ENCODE measurements around the gene PIP5K1B. TPM values are rescaled to one million over a fixed set of nuclear protein-coding genes. Genes with fewer than 3 reads are reported as not detected.

Gene PIP5K1B
- total and polyA plus RNA-seq, 2 donors (not counting 1 experiment from before 2014, with no cell fraction given): 11.8 to 24.1 TPM

GRCh38 chr9:68925175-68925574, 220.1 kb downstream of the PIP5K1B start:
- H3K79me2 ChIP-seq (ENCODE audit: control insufficient read depth, insufficient read depth, low read length): peaks cover 3% of the 10 kb centered on the region
- Mint-ChIP-seq H3K27ac (no peak overlapping the region), H3K4me3 (no peak overlapping the region), H3K4me1 (peaks cover 4% of the 10 kb centered on the region), H3K27me3 (no peaks in the 10 kb centered on the region), H3K9me3 (ENCODE audit: insufficient read depth) (no peaks in the 10 kb centered on the region)
- no peaks in the 10 kb centered on the region for H3K27me3 ChIP-seq (replicated peaks in 1 of 4; ENCODE audit: control extremely low read depth in 1 of 4, control insufficient read depth in 3 of 4, insufficient read depth in 4 of 4, low read length in 3 of 4)
- no peak for DNase-seq
- intact Hi-C loops (cut with micrococcal nuclease): loop anchor here (10.0 kb wide), 1 partner anchor 60 kb away; no protein-coding TSS in a partner anchor
- WGBS (ENCODE audit: insufficient coverage): 28% methylated on average over 4 of the region's 6 CpGs
- ATAC-seq (ENCODE audit: low read depth): no peak
- peaks cover 5 to 30% of the 10 kb centered on the region in 2 experiments for H3K36me3 ChIP-seq (replicated peaks in 1 of 2; ENCODE audit: control extremely low read depth in 1 of 2, control insufficient read depth in 1 of 2, extremely low read depth in 1 of 2, insufficient read depth in 2 of 2, low read length in 1 of 2)
- no peak overlapping the region for H3K27ac ChIP-seq (ENCODE audit: low read length in 2 of 2)
- TF ChIP-seq CTCF (IDR thresholded peaks at IDR 0.05): no peak
- no peak overlapping the region for H3K4me2 ChIP-seq (replicated peaks; ENCODE audit: low read depth, low read length, poor library complexity, severe bottlenecking)
- CTCF ChIA-PET: interaction anchor here (0.6 kb wide), 1 partner anchor 8 kb away, joined by 3 read pairs; no protein-coding TSS in a partner anchor
- no peak overlapping the region for H3K4me3 ChIP-seq (ENCODE audit: control extremely low read depth in 1 of 5, extremely low read depth in 1 of 5, insufficient read depth in 1 of 5, low read depth in 2 of 5, low read length in 4 of 5)
- no peaks in the 10 kb centered on the region for H3K9me3 ChIP-seq (ENCODE audit: control extremely low read depth in 1 of 3, control insufficient read depth in 2 of 3, insufficient read depth in 1 of 3, low read length in 2 of 3)
- H3K4me1 ChIP-seq (ENCODE audit: control insufficient read depth in 2 of 2, insufficient read depth in 2 of 2, low read length in 2 of 2): peaks cover under 1% of the 10 kb centered on the region in 2 donors
- no peak overlapping the region for H3K9ac ChIP-seq (ENCODE audit: low read length)
- POLR2A ChIA-PET: no interaction called here
- no peak overlapping the region for H2AFZ ChIP-seq (ENCODE audit: insufficient read depth, low read depth, low read length, poor library complexity, severe bottlenecking)
- no peaks in the 10 kb centered on the region for H4K20me1 ChIP-seq (ENCODE audit: control insufficient read depth, insufficient read depth, low read length, poor library complexity, severe bottlenecking)

DNA sequence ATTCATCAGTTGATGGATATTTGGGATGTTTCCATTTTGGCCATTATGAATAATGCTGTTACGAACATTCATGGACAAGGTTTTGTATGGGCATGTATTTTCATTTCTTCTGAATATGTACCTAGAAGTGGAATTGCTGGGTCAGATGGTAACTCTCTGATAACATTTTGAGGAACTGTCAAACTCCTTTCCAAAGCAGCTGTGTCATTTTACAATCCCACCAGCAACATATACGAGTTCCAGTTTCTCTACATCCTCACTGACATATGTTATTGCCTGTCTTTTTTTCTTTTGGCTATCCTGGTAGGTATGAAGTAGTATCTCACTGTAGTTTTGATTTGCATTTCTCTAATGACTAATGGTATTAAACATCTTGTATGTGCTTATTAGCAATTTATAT, 222.1 kb downstream of the PIP5K1B start:
- 100% methylated on average over 1 of the region's 2 CpGs for WGBS (ENCODE audit: insufficient coverage)

More for the DNA sequence above, 222.1 kb downstream of the PIP5K1B start:
- Mint-ChIP-seq H3K4me1 (peaks cover 2% of the 10 kb centered on the region), H3K9me3 (ENCODE audit: insufficient read depth) (no peaks in the 10 kb centered on the region), H3K4me3 (no peak overlapping the region), H3K27me3 (no peaks in the 10 kb centered on the region), H3K27ac (no peak overlapping the region)
- no peak overlapping the region for H3K4me3 ChIP-seq (ENCODE audit: control extremely low read depth in 1 of 5, extremely low read depth in 1 of 5, insufficient read depth in 1 of 5, low read depth in 2 of 5, low read length in 4 of 5)
- H3K4me2 ChIP-seq (replicated peaks; ENCODE audit: low read depth, low read length, poor library complexity, severe bottlenecking): no peak overlapping the region
- H2AFZ ChIP-seq (ENCODE audit: insufficient read depth, low read depth, low read length, poor library complexity, severe bottlenecking): no peak overlapping the region
- H3K27me3 ChIP-seq (replicated peaks in 1 of 4; ENCODE audit: control extremely low read depth in 1 of 4, control insufficient read depth in 3 of 4, insufficient read depth in 4 of 4, low read length in 3 of 4): no peaks in the 10 kb centered on the region
- H3K27ac ChIP-seq (ENCODE audit: low read length in 2 of 2): no peak overlapping the region
- H3K9me3 ChIP-seq (ENCODE audit: control extremely low read depth in 1 of 3, control insufficient read depth in 2 of 3, insufficient read depth in 1 of 3, low read length in 2 of 3): no peaks in the 10 kb centered on the region
- no peak for ATAC-seq (ENCODE audit: low read depth)
- no peak for DNase-seq
- no peak overlapping the region for H3K9ac ChIP-seq (ENCODE audit: low read length)
- POLR2A ChIA-PET: no interaction called here
- intact Hi-C loops (cut with micrococcal nuclease): loop anchor here (10.0 kb wide), 1 partner anchor 58 kb away; no protein-coding TSS in a partner anchor
- TF ChIP-seq EZH2 (IDR thresholded peaks at IDR 0.05; ENCODE audit: borderline replicate concordance, insufficient read depth, low read depth, low read length, poor library complexity, severe bottlenecking): no peak
- TF ChIP-seq CTCF (IDR thresholded peaks at IDR 0.05): no peak
- H3K4me1 ChIP-seq (ENCODE audit: control insufficient read depth in 2 of 2, insufficient read depth in 2 of 2, low read length in 2 of 2): no peaks in the 10 kb centered on the region
- CTCF ChIA-PET: no interaction called here
- no peaks in the 10 kb centered on the region for H4K20me1 ChIP-seq (ENCODE audit: control insufficient read depth, insufficient read depth, low read length, poor library complexity, severe bottlenecking)
- peaks cover 4 to 26% of the 10 kb centered on the region in 2 experiments for H3K36me3 ChIP-seq (replicated peaks in 1 of 2; ENCODE audit: control extremely low read depth in 1 of 2, control insufficient read depth in 1 of 2, extremely low read depth in 1 of 2, insufficient read depth in 2 of 2, low read length in 1 of 2)
- peaks cover 3% of the 10 kb centered on the region for H3K79me2 ChIP-seq (ENCODE audit: control insufficient read depth, insufficient read depth, low read length)

Measured in B cell (primary cell).